Stimulated activated CD4-positive, alpha-beta T cell treated with anti-CD3 and anti-CD28 coated beads, Interleukin-1b, Interleukin-23, amount 100 ng/mL, for 4 hours (primary cell): ENCODE data around the gene RTN4R.

ENCODE experiments used
- DNase-seq, 2 donors: peaks; one replicate each; pipeline ENCODE4 v3.0.0-alpha.2; 2020; ENCODE audit warnings: low read depth in 2 of 2

Gene RTN4R

DNA sequence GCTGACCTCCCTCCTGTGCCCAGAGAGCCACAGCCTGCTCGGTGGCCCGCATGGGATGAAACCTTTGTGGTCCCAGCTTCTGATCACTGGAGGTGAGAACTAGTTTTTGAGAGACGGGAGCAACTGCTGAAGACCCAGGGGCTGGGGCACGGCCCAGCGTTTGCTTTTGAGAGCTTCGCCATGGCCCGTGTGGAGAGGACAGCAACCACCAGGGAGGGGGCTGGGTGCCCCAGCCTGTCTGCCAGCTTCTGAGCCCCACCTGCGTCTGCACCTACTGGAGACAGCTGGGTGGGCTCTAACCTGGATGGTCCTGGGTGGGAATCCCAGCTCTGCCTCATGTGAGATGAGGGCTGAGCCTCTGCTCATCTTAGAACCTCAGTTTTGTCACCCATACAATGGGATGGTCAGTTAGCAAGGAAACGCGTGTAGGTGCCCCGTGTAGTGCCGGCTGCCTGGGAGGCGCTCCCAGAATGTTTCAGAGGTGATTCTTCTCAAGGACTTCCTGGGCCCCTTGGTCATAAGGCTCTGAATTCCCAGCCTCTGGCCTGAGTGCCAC, 66.2 kb downstream of the RTN4R start:
- DNase-seq: no peak

DNA sequence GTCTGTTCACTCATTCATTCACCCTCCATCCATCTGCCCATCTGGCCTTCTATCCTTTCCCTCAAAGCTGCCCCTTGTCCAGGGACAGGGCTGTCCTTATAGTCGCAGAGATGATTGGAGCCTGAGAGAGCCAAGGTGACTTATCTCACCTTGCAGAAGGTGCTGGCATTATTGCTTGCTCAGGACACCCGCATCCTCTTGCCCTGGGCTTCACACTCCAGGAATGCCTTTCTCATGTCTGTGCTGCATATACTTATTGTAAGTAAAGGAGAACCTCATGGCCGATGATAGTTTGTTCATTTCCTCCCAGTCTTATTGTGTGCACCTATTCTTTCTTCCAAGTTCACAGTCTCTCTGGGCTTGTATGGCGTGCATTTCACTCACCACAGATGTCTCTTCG, 68.2 kb downstream of the RTN4R start:
- DNase-seq: no peak

DNA sequence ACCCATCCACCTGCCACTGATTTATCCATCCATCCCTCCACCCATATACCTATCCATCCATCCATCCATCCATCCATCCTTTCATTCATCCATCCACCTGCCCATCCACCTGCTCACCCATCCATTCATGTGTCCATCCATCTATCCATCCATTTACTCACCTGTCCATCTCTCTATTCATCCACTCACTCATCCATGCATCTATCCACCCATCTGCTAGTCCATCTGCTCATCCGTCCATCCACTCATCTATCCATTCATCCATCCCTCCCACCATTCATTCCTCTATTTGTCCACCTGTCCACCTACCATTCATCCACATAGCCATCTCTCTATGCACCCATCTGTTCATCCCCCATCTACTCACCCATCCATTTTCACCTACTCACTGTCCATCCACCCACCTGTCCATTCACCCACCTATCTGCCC, 68.7 kb downstream of the RTN4R start:
- DNase-seq: no peak

DNA sequence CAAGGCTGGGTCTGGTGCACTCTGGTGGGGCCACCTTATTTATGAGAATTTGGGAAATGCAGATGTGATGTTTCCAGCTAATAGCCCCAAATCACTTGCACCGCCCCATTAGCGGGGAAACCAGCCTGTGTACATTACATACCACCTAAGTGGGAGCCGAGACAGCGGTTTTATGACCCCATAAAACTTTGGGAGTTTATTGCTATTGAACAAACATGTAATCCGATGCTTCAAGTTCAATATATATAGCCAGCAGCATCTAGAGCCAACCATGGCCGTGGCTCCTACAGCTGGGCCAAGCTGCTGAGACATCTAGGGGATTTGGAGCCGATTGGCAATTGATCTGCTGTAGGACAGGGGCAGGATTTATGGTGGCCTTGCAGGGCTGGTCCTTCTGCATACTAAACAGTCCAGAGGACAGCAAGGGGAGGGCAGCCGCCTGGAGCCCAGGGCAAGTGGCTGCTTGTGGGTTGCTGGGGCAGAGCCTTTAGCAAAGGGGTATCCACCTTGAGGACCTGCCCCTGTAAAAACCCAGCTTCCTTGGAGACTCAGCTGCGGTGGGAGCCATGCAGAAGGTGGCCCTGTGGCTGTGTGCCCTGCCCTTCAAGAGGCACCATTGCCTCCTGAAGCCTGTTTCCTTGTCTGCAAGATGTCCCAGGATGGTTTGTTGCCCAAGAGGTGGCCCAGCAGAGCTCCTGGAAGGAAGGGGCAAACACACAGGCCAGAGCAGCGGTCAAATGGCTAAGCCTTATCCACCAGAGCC, 69.4 kb downstream of the RTN4R start:
- no peak for DNase-seq

DNA sequence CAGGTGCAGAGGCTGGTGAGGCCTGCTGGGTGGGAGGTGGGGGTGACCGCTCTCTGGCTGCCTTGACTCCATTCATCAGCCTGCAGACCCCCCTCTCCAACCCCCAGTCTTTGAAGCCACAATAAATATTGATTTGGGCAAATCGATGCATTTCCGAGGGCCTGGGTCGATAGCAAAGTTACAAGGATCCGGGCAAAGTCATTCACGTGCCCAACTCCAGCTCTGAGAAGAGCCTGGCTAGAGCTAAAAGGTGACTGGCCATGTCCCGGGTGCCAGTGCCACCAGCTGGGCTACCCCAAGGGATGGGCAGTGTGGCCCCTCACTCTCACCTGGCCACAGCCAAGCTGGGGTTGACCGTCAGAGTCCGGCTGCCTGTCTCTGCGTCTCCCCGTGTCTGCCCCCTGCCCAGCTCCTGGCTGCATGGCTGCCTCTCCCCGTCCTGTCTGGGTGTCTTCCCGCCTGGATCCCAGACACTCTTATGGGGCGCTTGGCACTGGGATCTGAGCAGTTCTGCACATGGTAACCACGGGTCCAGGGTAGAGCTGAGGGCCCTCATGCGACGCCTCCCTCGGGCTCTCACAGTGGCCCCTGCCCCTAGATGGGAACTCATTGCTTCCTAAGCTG, 70.6 kb downstream of the RTN4R start:
- DNase-seq: no peak

DNA sequence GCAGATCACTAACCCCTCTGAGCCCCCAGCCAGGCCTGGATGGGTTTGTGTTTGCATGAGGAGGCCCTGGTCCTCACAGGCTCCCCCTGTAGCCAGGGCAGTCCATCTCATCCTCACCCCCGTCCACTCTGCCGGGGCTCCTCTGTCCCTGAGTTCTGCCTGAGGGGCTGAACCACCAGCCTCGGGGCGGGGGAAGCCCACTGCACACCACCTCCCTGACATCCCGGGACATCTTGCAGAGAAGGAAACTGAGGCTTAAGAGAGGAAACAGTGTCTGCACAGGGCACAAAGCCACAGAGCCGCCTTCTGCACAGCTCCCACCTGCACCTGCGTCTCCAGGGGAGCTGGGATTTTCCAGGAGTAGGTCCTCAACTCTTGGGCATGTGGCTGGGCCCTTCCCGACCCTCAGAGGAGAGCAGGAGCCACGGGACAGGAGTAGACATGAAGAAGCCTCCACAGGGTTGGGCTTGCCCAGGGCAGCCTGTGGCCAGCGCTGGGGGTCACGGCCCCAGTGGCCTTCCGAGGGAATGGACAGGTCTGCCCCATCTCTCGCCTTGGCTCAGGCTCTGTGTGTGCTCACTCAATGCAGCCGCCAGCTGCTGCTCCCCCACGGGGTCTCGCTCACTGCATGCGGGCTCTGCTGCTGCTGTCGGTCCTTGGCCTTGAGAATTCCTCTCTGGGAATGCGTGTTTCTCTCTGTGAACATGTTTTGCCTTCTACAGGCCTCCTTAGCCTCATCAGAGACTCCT, 71.8 kb downstream of the RTN4R start:
- DNase-seq: no peak

DNA sequence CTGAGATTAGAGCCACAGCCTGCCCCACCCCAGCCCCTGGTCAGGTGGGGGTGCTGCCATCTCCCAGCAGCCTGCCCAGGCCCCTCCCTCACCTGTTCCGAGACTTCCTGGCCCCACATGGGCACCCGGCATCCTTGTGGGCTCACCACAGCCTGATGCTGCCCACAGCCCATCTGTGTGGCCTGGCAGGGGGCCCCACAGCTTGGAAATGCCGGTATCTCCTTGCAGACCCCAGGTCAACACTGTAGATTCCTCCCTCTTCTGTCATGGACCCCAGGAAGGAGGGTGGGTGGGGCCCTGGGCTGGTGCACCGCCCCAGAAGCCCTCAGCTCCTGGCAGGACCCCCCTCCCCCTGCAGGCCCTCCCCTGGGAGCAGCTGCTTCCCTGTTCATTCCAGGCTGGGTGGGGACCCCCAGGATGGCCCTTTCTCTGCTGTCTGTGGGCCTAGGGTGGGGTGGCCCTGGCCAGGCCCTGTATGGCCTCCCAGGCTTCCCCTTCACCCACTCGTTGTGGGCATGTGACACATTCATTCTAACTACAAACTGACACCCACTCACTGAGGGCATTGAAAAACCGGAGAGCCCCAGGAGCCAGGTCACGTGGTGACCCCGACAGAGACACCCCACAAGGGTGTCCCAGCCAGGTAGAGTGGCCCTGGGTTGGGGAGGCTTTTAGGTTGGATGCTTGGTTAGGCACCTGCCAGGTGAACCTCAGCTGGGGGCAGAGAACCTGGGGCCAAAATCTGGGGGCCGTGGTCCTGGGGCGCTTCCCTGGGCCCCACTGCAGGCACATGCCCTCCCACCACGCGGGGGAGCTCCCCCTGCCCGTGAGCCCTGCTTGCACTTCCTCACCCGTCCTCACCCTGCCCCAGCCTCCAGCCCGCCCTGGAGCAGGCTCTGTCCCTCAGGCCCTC, 73.2 kb downstream of the RTN4R start:
- no peak for DNase-seq

DNA sequence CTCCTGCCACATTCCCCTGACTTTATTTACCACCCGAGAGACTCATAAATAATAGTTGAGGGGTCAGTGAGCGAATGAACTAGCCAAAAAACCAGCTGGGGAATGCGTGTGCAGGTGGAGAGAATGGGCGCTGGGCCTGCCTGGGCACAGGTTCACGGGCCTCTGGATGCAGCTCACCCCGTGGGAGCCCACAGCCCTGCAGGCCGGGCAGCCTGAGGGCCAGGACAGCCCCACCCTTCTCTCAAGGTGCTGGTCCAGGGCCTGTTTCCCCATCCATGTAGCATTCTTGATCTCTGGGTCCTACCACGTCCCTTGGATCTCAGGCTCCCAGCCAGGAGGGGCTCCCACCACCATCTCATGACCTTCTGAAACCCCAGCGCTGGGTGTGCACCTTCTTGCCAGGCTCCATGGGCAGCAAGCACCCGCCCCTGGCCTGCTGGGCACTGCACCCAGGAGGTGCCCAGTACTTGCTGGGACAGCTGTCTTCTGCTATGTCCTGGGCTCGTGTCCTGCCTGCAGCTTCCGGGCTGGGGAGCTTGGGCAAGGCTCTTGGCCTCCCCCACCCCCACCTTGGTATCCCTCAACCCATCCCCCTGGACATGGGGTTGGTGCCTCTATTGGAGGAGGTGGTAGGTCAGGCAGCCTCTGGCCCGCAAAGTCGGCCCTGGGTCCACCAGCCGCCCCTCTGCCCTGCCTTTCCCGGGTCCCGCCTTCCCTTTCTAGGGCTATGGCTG, 74.2 kb downstream of the RTN4R start:
- DNase-seq: no peak

DNA sequence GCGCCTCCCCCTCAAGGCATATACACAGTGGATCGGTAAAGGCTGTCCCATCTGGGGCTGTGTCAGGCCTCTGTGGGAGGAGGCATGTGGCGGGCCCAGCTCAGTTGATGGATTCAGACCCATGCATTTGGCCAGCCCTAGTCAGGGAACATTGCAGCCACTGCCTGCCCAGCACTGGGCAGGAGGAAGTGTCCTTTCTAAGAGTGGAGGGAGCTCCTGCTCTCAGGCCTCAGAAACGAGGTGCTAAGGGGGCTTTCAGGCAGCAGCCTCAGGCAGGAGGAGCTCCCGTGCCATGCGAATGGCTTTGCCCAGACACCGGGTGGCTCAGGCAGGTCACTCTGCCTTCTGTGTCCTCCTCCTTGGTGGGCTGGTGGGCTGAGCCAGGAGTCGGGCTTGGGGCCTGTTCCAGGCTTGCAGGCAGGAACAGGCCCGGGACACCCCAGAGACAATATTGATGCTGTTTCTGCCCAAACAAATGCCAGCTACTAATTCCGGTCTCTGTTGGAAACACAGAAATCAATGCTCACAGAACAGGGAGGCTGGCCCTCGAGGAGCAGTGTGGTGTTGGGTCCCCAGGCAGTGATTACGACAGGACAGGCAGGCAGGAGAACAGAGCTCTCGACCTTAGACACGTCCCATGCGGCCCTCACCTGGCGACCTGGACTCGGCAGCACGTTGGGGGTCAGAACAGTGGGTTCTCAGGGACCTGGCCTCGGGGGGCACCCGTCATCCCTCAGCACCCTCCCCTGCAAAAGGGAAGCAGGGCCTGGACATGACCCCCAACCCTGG, 75.0 kb downstream of the RTN4R start:
- DNase-seq: no peak

DNA sequence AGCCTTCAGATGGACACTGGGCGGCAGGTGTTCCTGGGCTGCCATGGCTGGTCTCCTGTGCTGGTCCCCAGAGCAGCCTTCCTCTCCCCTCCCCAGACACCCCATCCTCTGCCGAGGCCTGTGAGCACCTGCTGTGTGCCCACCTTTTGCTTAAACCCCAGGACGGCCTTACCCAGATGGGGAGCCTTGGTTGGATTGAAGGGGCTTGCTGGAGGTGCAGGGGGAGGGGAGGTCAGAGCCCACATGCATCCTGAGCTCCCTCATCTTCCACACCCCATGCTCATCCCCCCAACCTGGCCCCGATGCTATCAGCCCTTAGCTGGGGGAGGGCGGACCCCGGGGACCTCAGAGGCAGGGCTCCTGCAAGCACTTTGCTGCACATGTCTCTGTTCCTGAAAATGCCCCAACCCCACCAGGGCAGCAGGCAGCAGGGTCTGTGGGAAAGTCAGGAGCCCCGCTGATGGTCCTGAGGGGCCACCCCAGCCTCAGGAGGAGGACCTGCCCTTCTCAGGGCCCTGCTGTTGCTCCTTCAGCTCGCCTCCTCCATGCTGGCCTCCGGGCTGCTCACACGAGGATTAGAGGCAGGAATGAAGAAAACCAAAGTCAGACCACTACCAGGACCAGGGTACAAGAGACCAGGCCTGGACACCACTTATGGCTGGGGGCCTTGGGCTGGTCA, 75.7 kb downstream of the RTN4R start:
- no peak for DNase-seq

DNA sequence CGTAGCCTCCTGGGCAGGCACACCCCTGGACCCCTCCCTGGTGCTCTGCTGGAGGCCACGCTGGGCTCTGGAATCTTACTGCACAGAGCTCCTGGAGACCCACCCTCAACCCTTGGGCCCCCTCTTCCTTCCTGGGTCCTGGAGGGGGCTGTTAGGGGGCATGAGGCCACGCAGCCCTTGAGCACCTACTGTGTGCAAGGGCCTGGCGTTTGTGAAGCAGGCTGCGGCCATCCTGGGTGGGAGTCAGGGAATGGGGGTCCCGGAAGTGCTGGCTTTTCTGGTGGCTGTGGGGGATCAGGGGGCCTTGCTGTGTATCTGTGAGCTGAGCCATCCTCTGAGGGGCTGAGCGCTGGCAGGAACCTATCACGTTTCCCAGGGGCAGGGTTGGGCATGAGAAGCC, 76.3 kb downstream of the RTN4R start:
- DNase-seq: no peak
